MCF 10A (cell line): Measurements from ENCODE around the gene CEP83. TPM values are rescaled to one million over a fixed set of nuclear protein-coding genes. Genes with fewer than 3 reads are reported as not detected.

Source experiments
- BruUV-seq: library from RNA; stranded (reverse); fragments of 400-500 nt; replicated peaks from 2 replicates; lab custom pipeline; 2021; lab: Mats Ljungman, UMichigan
- CTCF ChIA-PET: fragments of 300-600 bp; sonication (Branson Sonifier 250); formaldehyde crosslinking; extraction: SDS; loops from one replicate; lab custom pipeline; 2021; ENCODE audit warnings: antibody characterized with exemption, inconsistent platforms; lab: Yijun Ruan, JAX
- POLR2A ChIA-PET: fragments of 300-600, 350-650 bp; sonication (Branson Sonifier 250); formaldehyde crosslinking; extraction: SDS; loops from one replicate; lab custom pipeline; 2020; ENCODE audit warnings: antibody characterized with exemption, inconsistent platforms; lab: Yijun Ruan, JAX
- DNase-seq: peaks from one replicate; pipeline ENCODE4 v3.0.0-alpha.2; 2018; ENCODE audit not compliant: unreplicated experiment
- H3K27ac Mint-ChIP-seq: one replicate; pipeline ENCODE4 v1.8.0; 2022; ENCODE audit warnings: mild to moderate bottlenecking, low read depth, mixed read lengths; ENCODE audit not compliant: unreplicated experiment
- H3K27me3 Mint-ChIP-seq: one replicate; pipeline ENCODE4 v1.8.0; 2022; ENCODE audit warnings: mixed read lengths; ENCODE audit not compliant: insufficient read depth, unreplicated experiment
- H3K36me3 Mint-ChIP-seq: one replicate; pipeline ENCODE4 v1.8.0; 2022; ENCODE audit warnings: mild to moderate bottlenecking, moderate library complexity, mixed read lengths; ENCODE audit not compliant: insufficient read depth, unreplicated experiment
- H3K4me1 Mint-ChIP-seq: one replicate; pipeline ENCODE4 v1.8.0; 2022; ENCODE audit warnings: mixed read lengths; ENCODE audit not compliant: insufficient read depth, unreplicated experiment
- H3K4me3 Mint-ChIP-seq: one replicate; pipeline ENCODE4 v1.8.0; 2022; ENCODE audit warnings: mild to moderate bottlenecking, moderate library complexity, mixed read lengths; ENCODE audit not compliant: unreplicated experiment
- H3K9me3 Mint-ChIP-seq: one replicate; pipeline ENCODE4 v1.8.0; 2022; ENCODE audit warnings: mixed read lengths; ENCODE audit not compliant: unreplicated experiment
- CTCF ChIP-seq: fragments of 200-600 bp; IDR thresholded peaks from one replicate; pipeline ENCODE4 v1.8.0; 2022; ENCODE audit warnings: antibody characterized with exemption, mild to moderate bottlenecking; ENCODE audit not compliant: unreplicated experiment
- intact Hi-C: fragments of 100-400 bp; cut with micrococcal nuclease; formaldehyde crosslinking; loops from 2 replicates; pipeline ENCODE4 v1.14.1; 2022
- total RNA-seq: library from RNA; stranded (reverse); gene quantifications from 2 replicates; pipeline ENCODE4 v1.2.3, GENCODE V29; 2022

The CEP83 gene
- total RNA-seq, 1 experiment from 2014 or later = 28.1 TPM

- intact Hi-C loops = no loop called here
- no peaks in the 10 kb centered on the region for H3K27me3 Mint-ChIP-seq
- H3K4me3 Mint-ChIP-seq = no peak overlapping the region
- ChIA-PET CTCF (no interaction called here), POLR2A (no interaction called here)
- H3K36me3 Mint-ChIP-seq = peaks cover 13% of the 10 kb centered on the region
- no peaks in the 10 kb centered on the region for H3K4me1 Mint-ChIP-seq
- H3K9me3 Mint-ChIP-seq = peaks cover 8% of the 10 kb centered on the region
- no TSS peak for BruUV-seq
- no peak for TF ChIP-seq CTCF
- H3K27ac Mint-ChIP-seq = no peak overlapping the region
- no peak for DNase-seq
These were observed 75.6 kb downstream of the CEP83 start for GRCh38 chr12:94384030-94384429.

DNA sequence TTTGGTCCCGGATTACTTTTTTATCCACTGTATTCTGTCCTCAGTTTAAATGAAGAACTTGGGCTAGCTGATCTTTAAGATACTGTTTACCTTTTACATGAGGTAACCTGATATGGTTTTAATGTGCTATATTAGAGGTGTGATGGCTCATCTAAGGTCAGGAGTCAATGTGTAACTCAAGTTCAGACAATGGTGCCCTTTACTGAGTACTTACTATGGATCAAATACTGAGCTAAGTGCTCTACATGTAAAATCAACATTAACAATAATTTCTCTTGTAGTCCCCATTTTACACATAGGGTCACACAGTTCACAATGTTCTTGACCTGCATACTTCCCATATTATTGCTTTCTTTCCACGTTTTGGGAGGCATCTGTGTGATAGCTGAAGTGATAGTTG lies 79.2 kb downstream of the CEP83 start:
- CTCF ChIA-PET = no interaction called here
- intact Hi-C loops = no loop called here
- no peak for TF ChIP-seq CTCF
- POLR2A ChIA-PET = no interaction called here
- Mint-ChIP-seq H3K4me3 (no peak overlapping the region), H3K4me1 (no peaks in the 10 kb centered on the region), H3K9me3 (peaks cover 8% of the 10 kb centered on the region), H3K27me3 (no peaks in the 10 kb centered on the region), H3K27ac (no peak overlapping the region), H3K36me3 (peaks cover 20% of the 10 kb centered on the region)
- DNase-seq = no peak
- no TSS peak for BruUV-seq

GRCh38 chr12:94379479-94380113 lies 80.1 kb downstream of the CEP83 start:
- Mint-ChIP-seq H3K4me3 (no peak overlapping the region), H3K4me1 (no peaks in the 10 kb centered on the region), H3K36me3 (peaks cover 26% of the 10 kb centered on the region), H3K9me3 (peaks cover 4% of the 10 kb centered on the region), H3K27ac (no peak overlapping the region), H3K27me3 (no peaks in the 10 kb centered on the region)
- no peak for DNase-seq
- ChIA-PET CTCF (interaction anchor here (0.6 kb wide), 1 partner anchor 223 kb away, joined by 3 read pairs; no protein-coding TSS in a partner anchor), POLR2A (no interaction called here)
- intact Hi-C loops = no loop called here
- TF ChIP-seq CTCF = no peak
- no TSS peak for BruUV-seq

- intact Hi-C loops = no loop called here
- H3K27me3 Mint-ChIP-seq = no peaks in the 10 kb centered on the region
- CTCF ChIA-PET = no interaction called here
- no peak overlapping the region for H3K27ac Mint-ChIP-seq
- peaks cover 26% of the 10 kb centered on the region for H3K36me3 Mint-ChIP-seq
- no peaks in the 10 kb centered on the region for H3K9me3 Mint-ChIP-seq
- BruUV-seq = no TSS peak
- no peak for DNase-seq
- TF ChIP-seq CTCF = no peak
- H3K4me1 Mint-ChIP-seq = no peaks in the 10 kb centered on the region
- POLR2A ChIA-PET = interaction anchor here (0.6 kb wide), 1 partner anchor 15 kb away, joined by 3 read pairs; no protein-coding TSS in a partner anchor
- no peak overlapping the region for H3K4me3 Mint-ChIP-seq
These were observed 82.1 kb downstream of the CEP83 start for GRCh38 chr12:94377599-94377998.
